AG09309 (cell line): ENCODE results near the gene AGBL4.

Source experiments
- DNase-seq: peaks from one replicate; pipeline ENCODE4 v3.0.0-alpha.2; 2010; ENCODE audit warnings: low read depth
- H3K4me3 ChIP-seq: 2 replicates; pipeline ENCODE4 v1.5.1; 2011; ENCODE audit warnings: mild to moderate bottlenecking, low read depth, low read length, moderate library complexity; ENCODE audit not compliant: control insufficient read depth
- CTCF ChIP-seq: IDR thresholded peaks from 2 replicates; pipeline ENCODE4 v1.5.1; 2011; ENCODE audit warnings: mild to moderate bottlenecking, low read depth, low read length, inconsistent platforms; ENCODE audit not compliant: insufficient read depth, control insufficient read depth; ENCODE audit errors: missing control alignments

Gene AGBL4

DNA sequence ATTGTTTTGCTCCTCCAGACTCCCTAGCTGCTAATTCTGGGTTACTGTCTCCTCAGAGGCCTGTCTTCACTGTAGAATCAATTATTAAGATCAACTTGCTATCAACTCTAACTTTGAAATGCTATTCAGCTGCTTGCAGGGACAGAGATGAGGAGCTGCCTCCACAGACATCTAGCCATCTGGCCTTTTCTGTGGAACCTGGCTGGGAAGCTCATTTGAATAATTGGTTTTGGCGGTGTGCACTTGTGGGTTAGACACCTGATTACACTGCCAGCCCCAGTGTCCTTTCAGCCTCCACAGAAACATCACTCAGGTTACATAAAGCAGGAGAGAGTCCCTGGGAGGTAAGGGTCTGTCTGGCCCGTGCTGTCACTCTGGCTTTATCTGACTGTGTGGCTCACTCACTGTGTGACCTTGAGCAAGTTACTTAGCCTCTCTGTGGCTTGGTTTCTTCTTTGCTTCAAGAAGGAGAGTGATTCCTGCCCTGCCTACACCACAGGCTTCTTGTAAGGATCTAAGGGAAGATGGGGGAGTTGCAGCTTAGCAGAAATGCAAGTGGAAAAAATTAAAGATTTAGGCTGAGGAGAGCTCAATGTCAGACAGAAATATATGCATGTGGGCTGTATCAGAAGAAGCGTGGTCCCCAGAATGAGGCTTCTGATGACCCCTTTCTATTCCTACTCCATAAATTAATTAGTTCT, 1378.7 kb downstream of the AGBL4 start:
- no peak for DNase-seq
- no peak for TF ChIP-seq CTCF
- no peak overlapping the region for H3K4me3 ChIP-seq

DNA sequence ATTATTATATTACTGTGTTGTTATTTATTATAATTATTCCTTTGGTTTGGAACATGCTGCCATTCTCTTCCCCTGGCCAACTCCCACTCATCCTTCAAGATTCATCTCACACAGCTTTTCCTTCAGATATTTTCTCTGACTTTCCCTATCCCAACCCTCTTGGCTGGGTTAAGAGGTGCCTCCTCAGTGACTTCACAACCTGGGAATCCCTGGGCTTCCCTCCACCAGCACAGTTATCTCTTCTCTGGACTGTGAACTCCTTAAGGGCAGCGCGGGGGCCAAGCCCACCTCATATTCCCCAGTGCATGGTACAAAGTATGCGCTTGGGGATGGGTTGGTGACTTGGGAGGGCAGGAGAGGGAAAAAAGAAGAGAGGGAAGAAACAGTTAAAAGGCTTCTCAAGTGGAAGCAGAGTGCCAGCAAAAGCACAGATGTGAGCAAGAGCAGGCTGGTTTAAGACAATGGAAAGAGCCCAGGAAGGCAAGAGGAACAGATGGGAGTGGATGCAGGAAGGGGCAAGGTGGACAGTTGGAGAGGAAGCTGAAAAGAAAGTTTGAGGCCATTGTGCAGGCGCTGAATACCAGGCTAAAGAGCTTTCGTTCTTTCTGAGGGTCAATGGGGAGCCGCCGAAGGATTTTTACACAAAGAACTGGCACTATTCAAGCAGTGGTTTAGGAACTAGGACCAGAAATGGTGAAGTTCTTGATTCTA, 1379.4 kb downstream of the AGBL4 start:
- no peak overlapping the region for H3K4me3 ChIP-seq
- no peak for TF ChIP-seq CTCF
- no peak for DNase-seq

GRCh38 chr1:48643193-48643592, 1380.6 kb downstream of the AGBL4 start:
- no peak for TF ChIP-seq CTCF
- no peak overlapping the region for H3K4me3 ChIP-seq
- DNase-seq = no peak

- no peak for TF ChIP-seq CTCF
- H3K4me3 ChIP-seq = no peak overlapping the region
- DNase-seq = no peak
These were observed 1382.8 kb downstream of the AGBL4 start for GRCh38 chr1:48640836-48641492.

DNA sequence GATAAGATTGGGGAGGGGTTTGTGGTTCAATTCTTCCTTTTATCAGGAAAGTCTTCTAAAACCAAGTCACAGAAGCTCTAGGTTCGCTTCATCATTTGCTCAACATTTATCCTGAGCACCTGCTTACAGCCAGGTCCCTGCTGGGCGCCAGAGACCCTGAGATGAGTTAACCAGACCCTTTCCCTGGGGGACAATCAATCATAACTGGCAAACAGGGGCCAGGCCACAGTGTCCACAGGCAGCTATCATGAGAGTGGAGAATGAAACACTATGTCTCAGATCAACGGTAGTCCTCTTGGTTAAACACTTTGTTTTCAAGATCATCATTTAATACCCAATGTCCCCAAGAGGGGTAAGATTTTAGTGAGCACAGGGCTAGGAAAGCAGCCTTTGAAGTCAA, 1393.9 kb downstream of the AGBL4 start:
- no peak for DNase-seq
- no peak for TF ChIP-seq CTCF

GRCh38 chr1:48627486-48627885, 1396.3 kb downstream of the AGBL4 start:
- DNase-seq = no peak
- H3K4me3 ChIP-seq = no peak overlapping the region
- no peak for TF ChIP-seq CTCF

More for the DNA sequence above, 1393.9 kb downstream of the AGBL4 start:
- no peak overlapping the region for H3K4me3 ChIP-seq
